Coronary artery (tissue), 2 donors: ENCODE measurements around the gene WARS2.

ENCODE experiments used
- DNase-seq: peaks from one replicate; pipeline ENCODE4 v3.0.0-alpha.2; 2017; ENCODE audit warnings: low spot score
- H3K27ac ChIP-seq, 2 donors: fragments of 200-600 bp; sonication (generic); one replicate each; pipeline ENCODE4 v1.5.1; 2016 to 2019
- H3K4me3 ChIP-seq: fragments of 200-600 bp; sonication (generic); 2 replicates; pipeline ENCODE4 v1.5.1; 2016; ENCODE audit warnings: mild to moderate bottlenecking, moderate library complexity
- CTCF ChIP-seq: fragments of 200-600 bp; sonication (generic); IDR thresholded peaks from one replicate; pipeline ENCODE4 v1.5.1; 2019; ENCODE audit warnings: antibody characterized with exemption

Gene WARS2

GRCh38 chr1:119079881-119080280 lies 60.6 kb downstream of the WARS2 start:
- no peak for DNase-seq
- TF ChIP-seq CTCF = no peak
- Histone ChIP-seq H3K27ac (peak overlapping the region; percentile 14 to 34), H3K4me3 (no peak overlapping the region)

- DNase-seq = no peak
- Histone ChIP-seq H3K27ac (peak overlapping the region in 1 of 2 donors; percentile 65), H3K4me3 (no peak overlapping the region)
- TF ChIP-seq CTCF = no peak
Measured at GRCh38 chr1:119075614-119076013, 64.8 kb downstream of the WARS2 start.

GRCh38 chr1:119071321-119071720 lies 69.1 kb downstream of the WARS2 start:
- DNase-seq = no peak
- no peak for TF ChIP-seq CTCF
- H3K27ac ChIP-seq = no peak overlapping the region
- no peak overlapping the region for H3K4me3 ChIP-seq

GRCh38 chr1:119069682-119070081 lies 70.8 kb downstream of the WARS2 start:
- Histone ChIP-seq H3K27ac (no peak overlapping the region), H3K4me3 (no peak overlapping the region)
- no peak for DNase-seq
- TF ChIP-seq CTCF = no peak

GRCh38 chr1:119068427-119068826 lies 72.0 kb downstream of the WARS2 start:
- no peak overlapping the region for H3K4me3 ChIP-seq
- TF ChIP-seq CTCF = no peak
- H3K27ac ChIP-seq = no peak overlapping the region
- no peak for DNase-seq

GRCh38 chr1:119061700-119062099 lies 78.8 kb downstream of the WARS2 start:
- Histone ChIP-seq H3K27ac (no peak overlapping the region), H3K4me3 (no peak overlapping the region)
- TF ChIP-seq CTCF = no peak
- DNase-seq = no peak

- H3K4me3 ChIP-seq = no peak overlapping the region
- no peak for TF ChIP-seq CTCF
- H3K27ac ChIP-seq = no peak overlapping the region
- no peak for DNase-seq
Measured at GRCh38 chr1:119055568-119055967, 84.9 kb downstream of the WARS2 start.
